ENCODE results near the gene RAB31.

- TF ChIP-seq CTCF (IDR thresholded peaks at IDR 0.05) (no peak), POLR2A (IDR thresholded peaks at IDR 0.05) (no peak)
Measured at GRCh38 chr18:9771977-9772660, 64.0 kb downstream of the RAB31 start.

All from upper lobe of left lung (tissue), 4 donors.